ENCODE data around the gene AKR1E2.

Gene AKR1E2

DNA sequence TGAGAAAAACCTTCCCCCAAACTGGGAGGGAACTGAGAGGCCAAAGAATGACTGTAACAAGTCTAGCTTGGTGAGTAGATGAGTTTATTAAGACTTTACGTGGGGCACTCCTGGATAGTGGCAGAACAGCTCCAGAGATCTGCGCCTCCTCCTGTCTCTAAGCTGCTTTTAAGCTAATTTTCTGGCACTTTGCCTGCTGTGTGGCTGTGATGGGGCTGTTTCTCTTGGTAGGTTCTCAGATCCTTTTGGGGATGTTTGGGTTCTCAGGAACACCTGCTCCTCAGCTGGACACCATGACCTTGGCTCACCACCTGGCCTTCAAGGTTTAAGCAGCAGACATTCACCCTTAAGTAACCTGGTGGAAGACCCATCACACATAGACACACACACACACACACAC is 68.3 kb downstream of the AKR1E2 start:
- in situ Hi-C loops (cut with HindIII; ENCODE audit: low pct_unique_long_range_greater_than_20kb, low sequenced_read_pairs): no loop called here
- no peak for DNase-seq (ENCODE audit: low read depth in 1 of 2, low spot score in 1 of 2)
- no peak for TF ChIP-seq JUND (IDR thresholded peaks at IDR 0.05; ENCODE audit: low read depth)

Data from T47D (cell line).